Measurements from ENCODE around the gene AGAP1.

Gene AGAP1

DNA sequence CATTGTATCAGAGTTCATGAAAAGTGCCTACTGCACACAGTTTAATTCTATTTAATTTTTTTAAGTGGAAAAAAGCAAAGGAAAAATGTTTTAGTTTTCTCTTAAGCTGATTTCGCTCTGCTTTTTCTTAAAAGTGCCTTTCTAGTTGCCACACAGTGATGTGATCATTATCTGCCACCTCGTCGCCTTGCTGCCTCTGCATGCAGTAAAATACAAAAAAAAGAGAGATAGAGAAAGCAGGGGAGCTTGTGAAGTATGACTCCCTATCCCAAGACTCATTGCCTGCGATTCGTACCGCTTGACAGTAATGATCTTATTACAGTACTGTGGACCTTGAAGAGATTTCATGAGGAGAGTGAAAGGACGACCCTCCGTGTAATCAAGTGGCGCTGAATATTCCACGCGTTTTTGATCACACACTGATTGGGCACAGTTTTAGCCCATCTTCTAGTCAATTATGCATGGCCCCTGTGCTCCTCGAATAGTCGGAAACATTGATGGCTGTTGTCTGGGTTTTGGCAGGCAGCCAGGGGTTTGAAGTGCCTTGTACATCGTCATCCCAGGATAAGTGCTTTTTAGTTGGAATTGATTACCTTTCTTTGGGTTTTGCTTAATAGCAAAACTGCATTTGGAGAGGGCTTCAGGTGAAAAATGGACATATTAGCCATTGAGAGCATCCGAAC is 486.1 kb downstream of the AGAP1 start:
- H3K36me3 ChIP-seq (ENCODE audit: control insufficient read depth in 1 of 2, insufficient read depth in 2 of 2, low read length in 2 of 2) = peaks cover 15 to 20% of the 10 kb centered on the region in 2 donors
- H3K9ac ChIP-seq (ENCODE audit: low read depth in 1 of 2, low read length in 2 of 2) = no peak overlapping the region
- H3K4me3 ChIP-seq (ENCODE audit: low read depth in 1 of 2, low read length in 2 of 2) = no peak overlapping the region
- no peaks in the 10 kb centered on the region for H3K4me1 ChIP-seq (ENCODE audit: control insufficient read depth in 1 of 2, insufficient read depth in 2 of 2, low read length in 2 of 2)
- H3K27ac ChIP-seq (ENCODE audit: low read depth, low read length) = no peak overlapping the region
- H3K9me3 ChIP-seq (ENCODE audit: control insufficient read depth in 1 of 2, low read length in 2 of 2) = no peaks in the 10 kb centered on the region
- no peaks in the 10 kb centered on the region for H3K27me3 ChIP-seq (ENCODE audit: control insufficient read depth in 1 of 2, insufficient read depth in 2 of 2, low read length in 2 of 2)

DNA sequence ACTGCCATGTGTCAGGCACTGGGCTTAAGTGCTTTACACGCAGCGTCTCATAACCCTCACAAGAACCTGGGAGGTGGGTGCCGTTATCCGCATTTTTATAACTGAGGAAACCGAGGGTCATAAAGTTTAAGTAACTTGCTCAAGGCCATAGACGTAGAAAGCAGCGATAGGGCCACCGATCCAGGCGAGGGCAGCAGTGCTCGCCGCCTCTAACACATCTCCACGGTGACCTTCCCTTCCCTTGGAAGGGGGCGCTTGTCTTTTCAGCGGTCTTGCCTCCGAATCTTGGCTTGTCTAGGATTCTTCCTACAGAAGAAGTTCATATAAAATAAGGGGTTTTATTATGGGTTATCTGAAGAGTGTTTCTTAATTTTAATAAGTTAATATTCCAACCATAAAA is 487.8 kb downstream of the AGAP1 start:
- no peak overlapping the region for H3K27ac ChIP-seq (ENCODE audit: low read depth, low read length)

DNA sequence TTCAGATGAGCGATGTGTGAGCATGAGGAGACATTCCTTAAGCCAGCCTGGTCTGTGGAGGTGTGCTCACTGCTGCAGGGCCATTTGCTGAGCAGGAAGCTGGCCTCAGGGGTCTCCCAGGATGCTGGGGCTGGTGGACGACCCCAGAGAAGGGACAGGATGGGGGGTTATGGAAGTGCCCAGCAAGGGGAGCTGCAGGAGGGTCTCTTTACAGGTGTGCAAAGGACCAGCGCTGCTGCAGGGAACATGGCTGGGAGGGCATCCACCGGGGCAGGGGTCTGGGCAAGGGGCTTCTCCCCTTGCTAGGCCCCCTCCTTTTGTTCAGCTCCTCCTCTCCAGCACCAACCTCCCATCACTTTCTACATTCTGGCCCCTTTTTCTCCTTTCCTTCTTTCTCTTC is 489.2 kb downstream of the AGAP1 start:
- Histone ChIP-seq H3K4me1 (ENCODE audit: control insufficient read depth in 1 of 2, insufficient read depth in 2 of 2, low read length in 2 of 2) (no peaks in the 10 kb centered on the region), H3K27me3 (ENCODE audit: control insufficient read depth in 1 of 2, insufficient read depth in 2 of 2, low read length in 2 of 2) (no peaks in the 10 kb centered on the region), H3K9ac (ENCODE audit: low read depth in 1 of 2, low read length in 2 of 2) (no peak overlapping the region), H3K4me3 (ENCODE audit: low read depth in 1 of 2, low read length in 2 of 2) (no peak overlapping the region), H3K9me3 (ENCODE audit: control insufficient read depth in 1 of 2, low read length in 2 of 2) (no peaks in the 10 kb centered on the region), H3K27ac (ENCODE audit: low read depth, low read length) (no peak overlapping the region), H3K36me3 (ENCODE audit: control insufficient read depth in 1 of 2, insufficient read depth in 2 of 2, low read length in 2 of 2) (no peaks in the 10 kb centered on the region)

More for the DNA sequence above, 487.8 kb downstream of the AGAP1 start:
- Histone ChIP-seq H3K9ac (ENCODE audit: low read depth in 1 of 2, low read length in 2 of 2) (no peak overlapping the region), H3K4me3 (ENCODE audit: low read depth in 1 of 2, low read length in 2 of 2) (no peak overlapping the region), H3K27me3 (ENCODE audit: control insufficient read depth in 1 of 2, insufficient read depth in 2 of 2, low read length in 2 of 2) (no peaks in the 10 kb centered on the region), H3K9me3 (ENCODE audit: control insufficient read depth in 1 of 2, low read length in 2 of 2) (no peaks in the 10 kb centered on the region), H3K36me3 (ENCODE audit: control insufficient read depth in 1 of 2, insufficient read depth in 2 of 2, low read length in 2 of 2) (peaks cover 2 to 9% of the 10 kb centered on the region in 2 donors), H3K4me1 (ENCODE audit: control insufficient read depth in 1 of 2, insufficient read depth in 2 of 2, low read length in 2 of 2) (no peaks in the 10 kb centered on the region)

DNA sequence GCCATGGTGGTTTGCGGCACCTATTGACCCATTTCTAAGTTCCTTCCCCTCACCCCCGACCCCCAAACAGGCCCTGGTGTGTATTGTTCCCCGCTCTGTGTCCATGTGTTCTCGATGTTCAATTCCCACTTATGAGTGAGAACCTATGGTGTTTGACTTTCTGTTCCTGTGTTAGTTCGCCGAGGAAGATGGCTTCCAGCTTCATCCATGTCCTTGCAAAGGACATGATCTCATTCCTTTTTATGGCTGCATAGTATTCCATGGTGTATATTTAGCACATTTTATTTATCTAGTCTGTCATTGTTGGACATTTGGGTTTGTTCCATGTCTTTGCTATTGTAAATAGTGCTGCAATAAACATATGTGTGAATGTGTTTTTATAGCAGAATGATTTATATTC is 490.7 kb downstream of the AGAP1 start:
- H3K9me3 ChIP-seq (ENCODE audit: control insufficient read depth in 1 of 2, low read length in 2 of 2) = no peaks in the 10 kb centered on the region
- H3K27me3 ChIP-seq (ENCODE audit: control insufficient read depth in 1 of 2, insufficient read depth in 2 of 2, low read length in 2 of 2) = no peaks in the 10 kb centered on the region
- no peak overlapping the region for H3K27ac ChIP-seq (ENCODE audit: low read depth, low read length)
- peaks cover 0 to 2% of the 10 kb centered on the region in 2 donors for H3K36me3 ChIP-seq (ENCODE audit: control insufficient read depth in 1 of 2, insufficient read depth in 2 of 2, low read length in 2 of 2)
- no peaks in the 10 kb centered on the region for H3K4me1 ChIP-seq (ENCODE audit: control insufficient read depth in 1 of 2, insufficient read depth in 2 of 2, low read length in 2 of 2)
- no peak overlapping the region for H3K9ac ChIP-seq (ENCODE audit: low read depth in 1 of 2, low read length in 2 of 2)
- H3K4me3 ChIP-seq (ENCODE audit: low read depth in 1 of 2, low read length in 2 of 2) = no peak overlapping the region

DNA sequence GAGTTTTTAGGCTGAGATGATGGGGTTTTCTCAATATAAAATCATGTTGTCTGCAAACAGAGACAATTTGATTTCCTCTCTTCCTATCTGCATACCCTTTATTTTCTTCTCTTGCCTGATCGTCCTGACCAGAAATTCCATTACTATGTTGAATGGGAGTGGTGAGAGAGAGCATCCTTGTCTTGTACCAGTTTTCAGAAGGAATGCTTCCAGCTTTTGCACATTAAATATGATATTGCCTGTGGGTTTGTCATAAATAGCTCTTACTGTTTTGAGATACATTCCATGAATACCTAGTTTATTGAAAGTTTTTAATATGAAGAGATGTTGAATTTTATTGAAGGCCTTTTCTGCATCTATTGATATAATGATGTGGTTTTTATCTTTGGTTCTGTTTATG is 492.5 kb downstream of the AGAP1 start:
- Histone ChIP-seq H3K9ac (ENCODE audit: low read depth in 1 of 2, low read length in 2 of 2) (no peak overlapping the region), H3K27ac (ENCODE audit: low read depth, low read length) (no peak overlapping the region), H3K4me3 (ENCODE audit: low read depth in 1 of 2, low read length in 2 of 2) (no peak overlapping the region), H3K36me3 (ENCODE audit: control insufficient read depth in 1 of 2, insufficient read depth in 2 of 2, low read length in 2 of 2) (peaks cover 0 to 2% of the 10 kb centered on the region in 2 donors), H3K4me1 (ENCODE audit: control insufficient read depth in 1 of 2, insufficient read depth in 2 of 2, low read length in 2 of 2) (no peaks in the 10 kb centered on the region), H3K27me3 (ENCODE audit: control insufficient read depth in 1 of 2, insufficient read depth in 2 of 2, low read length in 2 of 2) (no peaks in the 10 kb centered on the region), H3K9me3 (ENCODE audit: control insufficient read depth in 1 of 2, low read length in 2 of 2) (peaks cover 0 to 5% of the 10 kb centered on the region in 2 donors)

DNA sequence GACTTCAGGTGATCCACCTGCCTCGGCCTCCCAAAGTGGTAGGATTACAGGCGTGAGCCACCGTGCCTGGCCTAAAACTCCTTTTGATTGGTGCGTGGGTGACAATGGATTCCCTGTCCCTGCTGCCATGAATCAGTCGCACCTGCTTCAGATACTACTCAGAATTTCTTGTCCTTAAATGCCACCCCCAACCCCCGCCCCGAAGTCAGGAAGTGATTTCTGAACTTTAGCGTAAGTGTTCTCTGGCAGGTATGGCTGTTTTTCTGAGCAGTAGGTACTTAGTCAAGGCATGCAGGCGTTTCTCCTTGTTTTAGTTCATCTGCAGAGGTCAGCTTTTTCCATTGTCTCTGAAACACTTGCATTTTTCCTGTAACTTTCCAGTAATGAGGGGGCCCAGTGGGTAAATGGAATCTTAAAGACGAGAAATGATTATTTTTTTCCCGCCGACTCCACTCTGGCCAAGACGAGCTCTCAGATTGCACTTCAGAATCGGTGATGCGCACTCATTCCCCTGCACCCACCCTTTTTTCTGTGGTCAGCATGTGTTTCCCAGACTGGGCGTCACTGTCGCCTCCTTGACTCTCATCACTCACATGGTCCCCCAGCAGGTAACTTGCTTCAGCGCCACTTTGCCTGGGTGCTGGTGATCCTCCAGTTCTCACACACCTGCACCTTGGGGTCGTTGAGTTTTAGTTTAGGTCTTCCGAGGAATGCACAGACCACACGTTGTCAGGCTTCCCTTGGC is 494.6 kb downstream of the AGAP1 start:
- H3K9me3 ChIP-seq (ENCODE audit: control insufficient read depth in 1 of 2, low read length in 2 of 2) = peaks cover 0 to 5% of the 10 kb centered on the region in 2 donors
- no peaks in the 10 kb centered on the region for H3K4me1 ChIP-seq (ENCODE audit: control insufficient read depth in 1 of 2, insufficient read depth in 2 of 2, low read length in 2 of 2)
- no peak overlapping the region for H3K4me3 ChIP-seq (ENCODE audit: low read depth in 1 of 2, low read length in 2 of 2)
- H3K27ac ChIP-seq (ENCODE audit: low read depth, low read length) = no peak overlapping the region
- H3K36me3 ChIP-seq (ENCODE audit: control insufficient read depth in 1 of 2, insufficient read depth in 2 of 2, low read length in 2 of 2) = peaks cover 0 to 13% of the 10 kb centered on the region in 2 donors
- no peak overlapping the region for H3K9ac ChIP-seq (ENCODE audit: low read depth in 1 of 2, low read length in 2 of 2)
- H3K27me3 ChIP-seq (ENCODE audit: control insufficient read depth in 1 of 2, insufficient read depth in 2 of 2, low read length in 2 of 2) = no peaks in the 10 kb centered on the region

DNA sequence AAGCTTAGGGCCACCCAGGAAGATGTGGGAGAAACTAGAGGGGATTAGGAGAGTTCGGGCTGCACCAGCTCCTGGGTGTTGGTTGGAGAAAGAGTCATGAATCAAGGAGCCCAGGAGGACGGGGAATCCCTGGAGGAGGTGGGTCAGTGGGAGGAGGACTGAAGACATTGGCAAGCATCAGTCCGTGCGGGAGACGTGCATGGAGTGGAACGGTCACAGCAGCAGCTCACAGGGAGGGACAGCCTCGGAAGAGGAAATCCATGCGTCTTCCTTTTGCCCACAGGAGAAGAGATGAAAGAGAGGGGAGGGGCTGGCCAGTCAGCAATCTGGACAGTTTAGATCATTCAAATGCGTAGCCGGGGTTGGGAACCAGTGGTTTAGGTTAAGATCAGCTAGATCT is 495.7 kb downstream of the AGAP1 start:
- H3K4me3 ChIP-seq (ENCODE audit: low read depth in 1 of 2, low read length in 2 of 2) = no peak overlapping the region
- H3K9me3 ChIP-seq (ENCODE audit: control insufficient read depth in 1 of 2, low read length in 2 of 2) = peaks cover 0 to 5% of the 10 kb centered on the region in 2 donors
- H3K36me3 ChIP-seq (ENCODE audit: control insufficient read depth in 1 of 2, insufficient read depth in 2 of 2, low read length in 2 of 2) = peaks cover 0 to 16% of the 10 kb centered on the region in 2 donors
- H3K9ac ChIP-seq (ENCODE audit: low read depth in 1 of 2, low read length in 2 of 2) = no peak overlapping the region
- no peaks in the 10 kb centered on the region for H3K4me1 ChIP-seq (ENCODE audit: control insufficient read depth in 1 of 2, insufficient read depth in 2 of 2, low read length in 2 of 2)
- no peaks in the 10 kb centered on the region for H3K27me3 ChIP-seq (ENCODE audit: control insufficient read depth in 1 of 2, insufficient read depth in 2 of 2, low read length in 2 of 2)
- no peak overlapping the region for H3K27ac ChIP-seq (ENCODE audit: low read depth, low read length)

DNA sequence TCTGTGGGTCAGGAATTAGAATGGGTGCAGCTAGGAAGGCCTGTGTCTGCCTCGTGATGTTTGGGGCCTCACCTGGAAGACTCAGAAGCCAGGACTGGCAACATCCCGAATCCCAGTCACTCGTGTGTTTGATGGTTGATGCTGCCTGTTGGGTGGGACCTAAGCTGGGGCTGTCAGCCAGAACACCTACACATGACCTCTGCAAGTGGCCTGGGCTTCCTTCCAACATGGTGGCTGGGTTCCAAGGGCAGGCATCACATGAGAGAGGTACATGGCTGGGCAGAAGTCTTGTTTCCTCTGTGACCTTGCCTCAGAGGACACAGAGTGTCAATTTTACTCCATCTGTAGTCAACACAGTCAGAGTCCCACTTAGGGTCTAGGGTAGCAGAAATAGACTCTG is 496.5 kb downstream of the AGAP1 start:
- peaks cover 0 to 16% of the 10 kb centered on the region in 2 donors for H3K36me3 ChIP-seq (ENCODE audit: control insufficient read depth in 1 of 2, insufficient read depth in 2 of 2, low read length in 2 of 2)
- H3K9ac ChIP-seq (ENCODE audit: low read depth in 1 of 2, low read length in 2 of 2) = no peak overlapping the region
- no peaks in the 10 kb centered on the region for H3K27me3 ChIP-seq (ENCODE audit: control insufficient read depth in 1 of 2, insufficient read depth in 2 of 2, low read length in 2 of 2)
- H3K4me3 ChIP-seq (ENCODE audit: low read depth in 1 of 2, low read length in 2 of 2) = no peak overlapping the region
- H3K9me3 ChIP-seq (ENCODE audit: control insufficient read depth in 1 of 2, low read length in 2 of 2) = peaks cover 0 to 5% of the 10 kb centered on the region in 2 donors
- no peaks in the 10 kb centered on the region for H3K4me1 ChIP-seq (ENCODE audit: control insufficient read depth in 1 of 2, insufficient read depth in 2 of 2, low read length in 2 of 2)
- H3K27ac ChIP-seq (ENCODE audit: low read depth, low read length) = no peak overlapping the region

DNA sequence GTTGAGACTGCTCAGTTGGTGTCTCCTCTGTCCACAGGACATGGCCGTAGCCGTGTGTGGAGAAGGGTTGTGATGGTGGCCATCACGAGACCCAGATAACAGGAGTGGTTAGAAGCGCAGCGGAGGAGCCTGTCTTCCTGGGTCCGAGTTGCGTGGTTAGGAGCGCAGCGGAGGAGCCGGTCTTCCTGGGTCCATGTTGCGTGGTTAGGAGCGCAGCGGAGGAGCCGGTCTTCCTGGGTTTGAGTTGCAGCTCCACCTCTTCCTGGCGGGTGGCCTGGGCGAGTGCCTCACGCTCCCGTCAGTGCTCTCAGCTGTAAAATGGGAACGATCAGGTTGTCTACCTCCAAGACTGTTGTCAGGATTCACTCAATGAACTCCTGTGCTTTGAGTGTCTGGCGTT is 498.2 kb downstream of the AGAP1 start:
- Histone ChIP-seq H3K27ac (ENCODE audit: low read depth, low read length) (no peak overlapping the region), H3K4me3 (ENCODE audit: low read depth in 1 of 2, low read length in 2 of 2) (no peak overlapping the region), H3K4me1 (ENCODE audit: control insufficient read depth in 1 of 2, insufficient read depth in 2 of 2, low read length in 2 of 2) (peaks cover 0 to 4% of the 10 kb centered on the region in 2 donors), H3K9me3 (ENCODE audit: control insufficient read depth in 1 of 2, low read length in 2 of 2) (peaks cover 0 to 5% of the 10 kb centered on the region in 2 donors), H3K36me3 (ENCODE audit: control insufficient read depth in 1 of 2, insufficient read depth in 2 of 2, low read length in 2 of 2) (peaks cover 0 to 19% of the 10 kb centered on the region in 2 donors), H3K9ac (ENCODE audit: low read depth in 1 of 2, low read length in 2 of 2) (no peak overlapping the region), H3K27me3 (ENCODE audit: control insufficient read depth in 1 of 2, insufficient read depth in 2 of 2, low read length in 2 of 2) (no peaks in the 10 kb centered on the region)

DNA sequence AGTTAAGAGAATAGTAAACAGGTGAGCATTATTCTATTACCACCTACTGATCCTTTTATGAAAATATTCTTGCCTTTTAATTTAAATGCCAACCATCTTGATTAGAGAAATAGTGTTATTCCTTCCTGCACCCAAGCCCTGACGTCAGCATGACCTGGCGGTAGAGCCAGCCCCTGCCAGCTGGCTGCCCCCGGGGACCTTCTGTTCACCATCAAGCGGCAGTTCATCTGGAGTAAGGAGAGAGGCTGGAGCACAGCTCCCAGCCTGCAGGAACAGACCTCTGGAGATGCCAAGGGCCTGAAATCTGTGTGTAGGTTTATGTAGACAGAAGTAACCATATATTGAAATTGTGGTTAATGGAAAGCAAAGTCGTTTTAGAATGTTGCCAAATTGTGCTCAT is 502.6 kb downstream of the AGAP1 start:
- peaks cover 0 to 4% of the 10 kb centered on the region in 2 donors for H3K4me1 ChIP-seq (ENCODE audit: control insufficient read depth in 1 of 2, insufficient read depth in 2 of 2, low read length in 2 of 2)
- no peaks in the 10 kb centered on the region for H3K9me3 ChIP-seq (ENCODE audit: control insufficient read depth in 1 of 2, low read length in 2 of 2)
- no peak overlapping the region for H3K9ac ChIP-seq (ENCODE audit: low read depth in 1 of 2, low read length in 2 of 2)
- H3K27me3 ChIP-seq (ENCODE audit: control insufficient read depth in 1 of 2, insufficient read depth in 2 of 2, low read length in 2 of 2) = no peaks in the 10 kb centered on the region
- H3K36me3 ChIP-seq (ENCODE audit: control insufficient read depth in 1 of 2, insufficient read depth in 2 of 2, low read length in 2 of 2) = peaks cover 0 to 28% of the 10 kb centered on the region in 2 donors
- no peak overlapping the region for H3K4me3 ChIP-seq (ENCODE audit: low read depth in 1 of 2, low read length in 2 of 2)
- no peak overlapping the region for H3K27ac ChIP-seq (ENCODE audit: low read depth, low read length)

Data from duodenal mucosa (tissue), 2 donors.